CD14-positive monocyte (primary cell): Measurements from ENCODE around the gene ILDR1. TPM values are rescaled to one million over a fixed set of nuclear protein-coding genes. Genes with fewer than 3 reads are reported as not detected.
A peak's percentile ranks its signal among the peaks of the same experiment; 100 is the strongest.

Source experiments
- DNase-seq, 3 donors: peaks; one replicate each; pipeline ENCODE4 v3.0.0-alpha.2; 2011 to 2022
- H2AFZ ChIP-seq: 2 replicates; pipeline ENCODE4 v1.6.0; 2012; ENCODE audit warnings: mild to moderate bottlenecking, low read depth, low read length, inconsistent platforms; ENCODE audit not compliant: insufficient read depth, poor library complexity, severe bottlenecking
- H3K27ac ChIP-seq, 2 donors: 1 replicate in 1 of 2; 2 replicates in 1 of 2; pipeline ENCODE4 v1.5.1; 2012 to 2013; ENCODE audit warnings: low read length in 2 of 2, control low read depth in 1 of 2, inconsistent platforms in 1 of 2, low read depth in 1 of 2, mild to moderate bottlenecking in 1 of 2
- H3K27me3 ChIP-seq, 2 donors: one replicate each; pipeline versions ENCODE4 v1.6.0 to v1.6.1; 2011 to 2013; ENCODE audit warnings: low read length in 2 of 2; ENCODE audit not compliant: control insufficient read depth in 2 of 2, insufficient read depth in 2 of 2
- H3K36me3 ChIP-seq, 2 donors: replicated peaks in 1 of 2; 1 replicate in 1 of 2; 2 replicates in 1 of 2; pipeline versions ENCODE4 v1.5.1 to v1.6.1; 2012 to 2013; ENCODE audit warnings: low read length in 2 of 2, control low read depth in 1 of 2, inconsistent platforms in 1 of 2, mild to moderate bottlenecking in 1 of 2; ENCODE audit not compliant: insufficient read depth in 2 of 2, control insufficient read depth in 1 of 2
- H3K4me1 ChIP-seq, 2 donors: 1 replicate in 1 of 2; 2 replicates in 1 of 2; pipeline versions ENCODE4 v1.5.1 to v1.6.1; 2012 to 2013; ENCODE audit warnings: low read length in 2 of 2, control low read depth in 1 of 2, inconsistent platforms in 1 of 2, mild to moderate bottlenecking in 1 of 2, moderate library complexity in 1 of 2; ENCODE audit not compliant: insufficient read depth in 2 of 2, control insufficient read depth in 1 of 2
- H3K4me2 ChIP-seq: replicated peaks from 2 replicates; pipeline ENCODE3; 2012; ENCODE audit warnings: low read length, moderate library complexity, mild to moderate bottlenecking; ENCODE audit not compliant: poor library complexity, severe bottlenecking; ENCODE audit errors: extremely low read depth
- H3K4me3 ChIP-seq, 3 experiments: fragments of 200-600 bp in 1 of 3; sonication (generic) in 1 of 3; replicated peaks in 1 of 3; 1 replicate in 2 of 3; 2 replicates in 1 of 3; pipeline ENCODE4 v1.5.1; 2011 to 2013; ENCODE audit warnings: low read length in 3 of 3, mild to moderate bottlenecking in 3 of 3, control low read depth in 2 of 3, low read depth in 2 of 3, inconsistent platforms in 1 of 3, moderate library complexity in 1 of 3
- H3K79me2 ChIP-seq: 2 replicates; pipeline ENCODE4 v1.6.0; 2012; ENCODE audit warnings: mild to moderate bottlenecking, control low read depth, inconsistent platforms, low read length, moderate library complexity; ENCODE audit not compliant: insufficient read depth
- H3K9ac ChIP-seq: 2 replicates; pipeline ENCODE4 v1.6.0; 2017; ENCODE audit warnings: low read length, mild to moderate bottlenecking; ENCODE audit not compliant: insufficient read depth, poor library complexity, severe bottlenecking
- H3K9me3 ChIP-seq, 2 donors: replicated peaks in 1 of 2; 1 replicate in 1 of 2; 2 replicates in 1 of 2; pipeline versions ENCODE4 v1.5.1 to v1.6.1; 2012 to 2013; ENCODE audit warnings: low read length in 2 of 2, control low read depth in 1 of 2; ENCODE audit not compliant: control insufficient read depth in 1 of 2, insufficient read depth in 1 of 2
- H4K20me1 ChIP-seq: 2 replicates; pipeline ENCODE4 v1.6.0; 2012; ENCODE audit warnings: mild to moderate bottlenecking, low read length, control low read depth, moderate library complexity; ENCODE audit not compliant: insufficient read depth
- H3K27ac Mint-ChIP-seq, 7 donors: one replicate each; pipeline ENCODE4 v1.8.0; 2020; ENCODE audit warnings: mild to moderate bottlenecking in 7 of 7, mixed read lengths in 7 of 7, moderate library complexity in 6 of 7, inconsistent platforms in 2 of 7
- H3K27me3 Mint-ChIP-seq, 3 donors: one replicate each; pipeline ENCODE4 v1.8.0; 2021 to 2022; ENCODE audit warnings: low read depth in 3 of 3, mild to moderate bottlenecking in 3 of 3, mixed read lengths in 3 of 3, moderate library complexity in 3 of 3, inconsistent platforms in 1 of 3
- H3K36me3 Mint-ChIP-seq, 2 donors: one replicate each; pipeline ENCODE4 v1.8.0; 2020; ENCODE audit warnings: mixed read lengths in 2 of 2, inconsistent platforms in 1 of 2, mild to moderate bottlenecking in 1 of 2
- H3K4me1 Mint-ChIP-seq: one replicate; pipeline ENCODE4 v1.8.0; 2020; ENCODE audit warnings: mild to moderate bottlenecking, mixed read lengths
- H3K4me3 Mint-ChIP-seq, 2 donors: one replicate each; pipeline ENCODE4 v1.8.0; 2020; ENCODE audit warnings: mild to moderate bottlenecking in 2 of 2, mixed read lengths in 2 of 2, moderate library complexity in 1 of 2
- H3K9me3 Mint-ChIP-seq, 7 donors: one replicate each; pipeline ENCODE4 v1.8.0; 2020 to 2022; ENCODE audit warnings: mixed read lengths in 7 of 7, mild to moderate bottlenecking in 6 of 7, moderate library complexity in 6 of 7, inconsistent platforms in 2 of 7
- CTCF ChIP-seq: fragments of 200-600 bp; IDR thresholded peaks from one replicate; pipeline ENCODE4 v1.8.0; 2022; ENCODE audit warnings: antibody characterized with exemption, mild to moderate bottlenecking
- WGBS: methylation state at CpG from one replicate; pipeline ENCODE4 v1.1.5; 2013; ENCODE audit warnings: missing lambda C conversion rate; ENCODE audit not compliant: insufficient coverage; 5-methylcytosine and 5-hydroxymethylcytosine counted together
- intact Hi-C, 2 donors: fragments of 100-400 bp; cut with micrococcal nuclease; formaldehyde crosslinking; loops; one replicate each; pipeline versions ENCODE4 v1.15.0 to v1.15.1; 2023
- polyA plus RNA-seq, 3 donors: library from polyadenylated mRNA; depleted of rRNA in 1 of 3; unstranded in 2 of 3; stranded (reverse) in 1 of 3; fragments of 300-500 nt in 2 of 3; fragments of >200 nt in 1 of 3; fragmentation: Illumina TruSeq in 2 of 3; gene quantifications; 1 replicate in 2 of 3; 2 replicates in 1 of 3; pipeline ENCODE4 v1.2.3, GENCODE V29; 2012 to 2021

Gene ILDR1
- polyA plus RNA-seq, 3 donors = 0.12 to 0.28 (median 0.20) TPM

- Mint-ChIP-seq H3K4me1 (peaks cover 18% of the 10 kb centered on the region), H3K36me3 (peaks cover 0 to 5% of the 10 kb centered on the region in 2 donors), H3K9me3 (peaks cover 0 to 19% (median 15%) of the 10 kb centered on the region in 7 donors), H3K27ac (no peak overlapping the region), H3K27me3 (peaks cover 0 to 13% (median 3%) of the 10 kb centered on the region in 3 donors), H3K4me3 (no peak overlapping the region)
- Histone ChIP-seq H2AFZ (no peak overlapping the region), H3K36me3 (no peaks in the 10 kb centered on the region), H4K20me1 (no peaks in the 10 kb centered on the region), H3K27ac (no peak overlapping the region), H3K4me1 (peaks cover 14 to 15% of the 10 kb centered on the region in 2 donors), H3K4me3 (no peak overlapping the region), H3K27me3 (no peaks in the 10 kb centered on the region), H3K4me2 (no peak overlapping the region), H3K9ac (no peak overlapping the region), H3K79me2 (no peaks in the 10 kb centered on the region), H3K9me3 (peaks cover 6 to 13% of the 10 kb centered on the region in 2 donors)
- no peak for DNase-seq
- intact Hi-C loops = no loop called here
- no peak for TF ChIP-seq CTCF
These were observed 2.6 kb downstream of the ILDR1 start for GRCh38 chr3:122019493-122019892.

- peak in 1 of 3 donors; percentile 30 for DNase-seq
- Mint-ChIP-seq H3K27ac (no peak overlapping the region), H3K4me1 (peaks cover 5% of the 10 kb centered on the region), H3K4me3 (no peak overlapping the region), H3K9me3 (peaks cover 0 to 19% (median 15%) of the 10 kb centered on the region in 7 donors), H3K36me3 (peaks cover 0 to 5% of the 10 kb centered on the region in 2 donors), H3K27me3 (peaks cover 0 to 7% (median 0%) of the 10 kb centered on the region in 3 donors)
- peaks cover 6 to 13% of the 10 kb centered on the region in 2 donors for H3K9me3 ChIP-seq
- no peaks in the 10 kb centered on the region for H3K27me3 ChIP-seq
- no peak for TF ChIP-seq CTCF
- no peak overlapping the region for H3K9ac ChIP-seq
- no peaks in the 10 kb centered on the region for H3K36me3 ChIP-seq
- intact Hi-C loops = no loop called here
- H3K79me2 ChIP-seq = no peaks in the 10 kb centered on the region
- no peak overlapping the region for H3K4me2 ChIP-seq
- H3K4me3 ChIP-seq = no peak overlapping the region
- no peak overlapping the region for H3K27ac ChIP-seq
- H4K20me1 ChIP-seq = no peaks in the 10 kb centered on the region
- H3K4me1 ChIP-seq = no peaks in the 10 kb centered on the region
- H2AFZ ChIP-seq = no peak overlapping the region
- WGBS = no CpG with 5 or more reads among the region's 1 CpG
These were observed 7.3 kb downstream of the ILDR1 start for GRCh38 chr3:122014741-122015140.
